ENCODE results near the gene GPR42.
"Not testable (repeated sequence)": the region's sequence is repeated elsewhere in the genome, so short reads cannot be mapped to it uniquely, and the experiment has no call there.

GPR42 gene

DNA sequence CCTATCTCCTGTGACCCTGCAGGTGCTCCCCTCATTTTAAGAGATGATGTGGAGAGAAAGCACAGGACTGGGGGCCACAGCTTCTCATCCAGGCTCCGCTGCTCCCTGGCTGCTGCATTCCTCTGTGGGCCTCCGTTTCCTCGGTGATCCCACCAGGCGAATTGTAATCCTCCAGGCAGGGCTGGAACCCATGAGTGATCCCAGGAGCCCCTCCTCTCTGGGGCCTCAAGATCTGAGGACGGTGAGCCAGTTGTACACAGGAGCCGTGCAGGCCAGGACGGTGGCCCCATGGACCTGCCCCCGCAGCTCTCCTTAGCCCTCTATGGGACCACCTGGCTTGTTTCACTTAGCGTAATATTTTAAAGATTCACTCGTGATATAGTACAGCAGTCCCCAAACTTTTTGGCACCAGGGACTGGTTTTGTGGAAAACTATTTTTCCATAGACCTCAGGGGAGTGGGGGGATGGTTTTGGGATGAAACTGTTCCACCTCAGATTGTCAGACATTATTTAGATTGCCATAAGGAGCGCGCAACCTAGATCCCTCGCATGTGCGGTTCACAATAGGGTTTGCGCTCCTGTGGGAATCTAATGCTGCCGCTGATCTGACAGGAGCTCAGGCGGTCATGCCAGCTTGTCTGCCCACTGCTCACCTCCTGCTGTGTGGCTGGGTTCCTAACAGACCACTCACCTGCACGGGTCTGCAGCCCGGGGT is 7.0 kb upstream of the GPR42 start:
- DNase-seq (ENCODE audit: low spot score), result no peak

DNA sequence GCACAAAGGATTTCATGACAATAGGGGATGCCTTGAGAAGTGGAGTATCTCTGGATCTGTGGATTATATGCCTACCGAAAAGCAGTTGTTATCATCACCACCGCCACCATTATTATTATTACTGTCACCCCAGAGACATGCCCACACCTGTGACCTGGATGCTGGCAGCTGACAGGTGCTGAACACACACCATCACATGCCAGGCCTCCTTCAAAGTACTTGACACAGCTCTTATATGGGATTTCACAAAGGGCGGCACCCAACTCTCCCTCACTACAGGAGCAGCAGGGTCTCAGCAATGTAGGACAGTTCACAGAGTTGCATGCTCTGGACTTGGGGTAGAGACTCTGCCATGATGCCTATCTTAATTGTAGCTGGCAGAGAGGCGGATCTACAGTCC is 5.6 kb upstream of the GPR42 start:
- DNase-seq (ENCODE audit: low spot score), result no peak

- DNase-seq (ENCODE audit: low spot score), result no peak
Measured at GRCh38 chr19:35368378-35368777, 2.5 kb upstream of the GPR42 start.

- no peak for DNase-seq (ENCODE audit: low spot score)
Measured at GRCh38 chr19:35369522-35369921, 1.3 kb upstream of the GPR42 start.

DNA sequence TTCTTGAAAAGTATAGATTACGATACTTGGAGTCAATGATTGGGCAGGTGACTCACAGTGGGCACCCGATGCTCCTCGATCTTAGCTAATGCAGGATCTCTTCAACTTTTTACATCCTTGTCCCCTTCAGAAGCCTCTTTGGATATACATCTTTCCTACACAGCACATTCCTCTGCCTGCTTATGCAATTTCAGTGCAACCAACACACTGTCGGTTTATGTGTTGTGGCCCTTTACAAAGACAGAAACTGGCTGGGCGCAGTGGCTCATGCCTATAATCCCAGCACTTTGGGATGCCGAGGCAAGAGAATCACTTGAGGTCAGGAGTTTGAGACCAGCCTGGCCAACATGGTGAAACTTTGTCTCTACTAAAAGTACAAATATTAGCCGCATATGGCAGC is 2.6 kb downstream of the GPR42 start:
- no peak for DNase-seq (ENCODE audit: low spot score)

- not testable (repeated sequence) for DNase-seq (ENCODE audit: low spot score)
Measured at GRCh38 chr19:35374031-35374430, 3.2 kb downstream of the GPR42 start.

GRCh38 chr19:35375505-35376307 is 4.8 kb downstream of the GPR42 start:
- no peak for DNase-seq (ENCODE audit: low spot score)

- no peak for DNase-seq (ENCODE audit: low spot score)
Measured at GRCh38 chr19:35377656-35378055, 6.8 kb downstream of the GPR42 start.

- no peak for DNase-seq (ENCODE audit: low spot score)
Measured at GRCh38 chr19:35378356-35378755, 7.5 kb downstream of the GPR42 start.

DNA sequence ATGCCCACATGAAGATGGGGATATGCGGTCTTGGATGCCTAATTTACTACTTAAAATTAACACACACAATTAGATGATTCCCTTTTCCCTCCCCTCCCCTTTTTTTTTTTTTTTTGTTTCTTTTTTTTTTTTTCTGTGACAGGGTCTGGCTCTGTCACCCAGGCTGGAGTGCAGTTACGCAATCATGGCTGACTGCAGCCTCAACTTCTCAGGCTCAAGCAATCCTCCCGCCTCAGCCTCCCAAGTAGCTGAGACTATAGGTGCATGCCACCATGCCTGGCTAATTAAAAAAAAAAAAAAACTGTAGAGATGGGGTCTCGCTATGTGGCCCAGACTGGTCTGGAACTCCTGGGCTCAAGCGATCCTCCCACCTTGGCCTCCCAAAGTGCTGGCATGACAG is 8.7 kb downstream of the GPR42 start:
- DNase-seq (ENCODE audit: low spot score), result not testable (repeated sequence)

GRCh38 chr19:35379992-35380391 is 9.1 kb downstream of the GPR42 start:
- DNase-seq (ENCODE audit: low spot score), result no peak

- no peak for DNase-seq (ENCODE audit: low spot score)
Measured at GRCh38 chr19:35380450-35381124, 9.7 kb downstream of the GPR42 start.

- no peak for DNase-seq (ENCODE audit: low spot score)
Measured at GRCh38 chr19:35381318-35381717, 10.4 kb downstream of the GPR42 start.

DNA sequence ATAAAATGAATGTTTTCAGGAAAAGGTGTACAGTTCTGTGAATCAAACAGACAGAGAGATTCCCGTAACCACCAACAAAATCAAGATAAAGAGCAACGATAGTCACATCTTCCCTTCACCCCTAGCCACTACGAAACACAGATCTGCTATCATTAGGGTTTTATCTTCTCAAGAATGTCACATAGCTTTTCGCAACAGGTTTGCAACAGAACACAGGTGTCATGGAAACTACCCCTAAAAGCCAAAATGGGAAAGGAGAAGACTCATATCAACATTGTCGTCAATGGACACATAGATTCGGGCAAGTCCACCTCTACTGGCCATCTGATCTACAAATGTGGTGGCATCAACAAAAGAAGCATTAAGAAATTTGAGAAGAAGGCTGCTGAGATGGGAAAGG is 11.1 kb downstream of the GPR42 start:
- no peak for DNase-seq (ENCODE audit: low spot score)

GRCh38 chr19:35383536-35383935 is 12.7 kb downstream of the GPR42 start:
- DNase-seq (ENCODE audit: low spot score), result no peak

DNA sequence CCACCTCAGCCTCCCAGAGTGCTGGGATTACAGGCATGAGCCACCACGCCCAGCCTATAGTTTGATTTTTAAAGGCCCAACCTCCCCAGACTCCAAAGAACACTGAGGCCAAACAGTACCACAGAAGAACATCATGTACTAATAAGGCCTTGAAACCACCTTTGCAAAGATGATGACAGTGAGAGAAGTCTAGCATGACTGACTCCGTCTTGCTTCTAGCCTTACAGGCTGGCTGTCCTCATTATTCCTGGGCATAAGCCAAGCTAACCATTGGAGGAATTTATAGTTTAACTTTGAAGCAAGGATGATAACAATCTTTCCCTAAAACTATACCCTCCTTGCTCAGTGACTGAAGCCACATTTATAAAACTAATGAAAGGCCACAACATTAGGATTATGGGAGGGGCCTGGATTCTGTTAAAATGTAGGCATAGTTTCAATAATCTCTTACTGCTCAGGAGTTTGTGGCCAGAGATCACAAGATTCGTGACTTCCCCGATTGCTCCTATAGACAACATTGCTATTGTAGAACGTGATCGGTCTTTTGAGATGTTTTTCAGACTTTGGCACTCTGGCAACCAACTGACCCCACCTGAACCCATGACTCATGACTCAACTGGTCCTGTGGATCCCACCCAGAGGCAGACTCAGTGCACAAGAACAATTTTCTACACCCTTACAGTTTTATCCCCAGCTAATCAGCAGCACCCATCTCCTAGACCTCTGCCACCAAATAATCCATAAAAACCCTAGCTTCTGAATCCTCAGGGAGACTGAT is 17.6 kb downstream of the GPR42 start:
- peak; percentile 68 for DNase-seq (ENCODE audit: low spot score)

DNA sequence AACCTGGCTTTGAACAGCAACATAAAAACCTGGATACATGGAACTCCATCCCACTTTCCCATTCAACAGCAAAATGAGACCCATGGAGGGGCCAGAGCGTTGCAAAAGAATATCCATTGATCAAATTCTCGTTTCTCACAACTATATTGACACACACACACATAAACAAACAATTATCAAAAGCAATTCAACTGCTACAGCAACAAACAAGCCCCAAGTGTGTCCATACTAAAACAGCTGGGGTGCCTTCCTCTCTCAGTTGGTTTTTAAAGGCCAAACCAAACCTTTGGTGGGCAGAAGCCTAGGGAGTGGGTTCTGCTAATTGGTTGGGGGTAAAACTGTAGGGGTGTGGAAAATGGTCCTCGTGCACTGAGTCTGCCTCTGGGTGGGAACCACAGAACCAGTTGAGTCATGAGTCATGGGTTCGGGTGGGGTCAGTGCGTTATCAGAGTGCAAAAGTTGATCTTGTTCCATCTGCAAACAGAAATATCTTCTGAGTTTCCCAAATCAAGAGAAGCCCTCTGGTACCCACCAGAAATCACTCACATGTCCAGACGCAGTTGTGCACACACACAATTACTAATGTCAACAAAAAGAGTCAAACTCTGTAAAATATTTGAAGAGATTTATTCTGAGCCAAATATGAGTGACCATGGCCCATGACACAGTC is 18.5 kb downstream of the GPR42 start:
- peak; percentile 41 for DNase-seq (ENCODE audit: low spot score)

DNA sequence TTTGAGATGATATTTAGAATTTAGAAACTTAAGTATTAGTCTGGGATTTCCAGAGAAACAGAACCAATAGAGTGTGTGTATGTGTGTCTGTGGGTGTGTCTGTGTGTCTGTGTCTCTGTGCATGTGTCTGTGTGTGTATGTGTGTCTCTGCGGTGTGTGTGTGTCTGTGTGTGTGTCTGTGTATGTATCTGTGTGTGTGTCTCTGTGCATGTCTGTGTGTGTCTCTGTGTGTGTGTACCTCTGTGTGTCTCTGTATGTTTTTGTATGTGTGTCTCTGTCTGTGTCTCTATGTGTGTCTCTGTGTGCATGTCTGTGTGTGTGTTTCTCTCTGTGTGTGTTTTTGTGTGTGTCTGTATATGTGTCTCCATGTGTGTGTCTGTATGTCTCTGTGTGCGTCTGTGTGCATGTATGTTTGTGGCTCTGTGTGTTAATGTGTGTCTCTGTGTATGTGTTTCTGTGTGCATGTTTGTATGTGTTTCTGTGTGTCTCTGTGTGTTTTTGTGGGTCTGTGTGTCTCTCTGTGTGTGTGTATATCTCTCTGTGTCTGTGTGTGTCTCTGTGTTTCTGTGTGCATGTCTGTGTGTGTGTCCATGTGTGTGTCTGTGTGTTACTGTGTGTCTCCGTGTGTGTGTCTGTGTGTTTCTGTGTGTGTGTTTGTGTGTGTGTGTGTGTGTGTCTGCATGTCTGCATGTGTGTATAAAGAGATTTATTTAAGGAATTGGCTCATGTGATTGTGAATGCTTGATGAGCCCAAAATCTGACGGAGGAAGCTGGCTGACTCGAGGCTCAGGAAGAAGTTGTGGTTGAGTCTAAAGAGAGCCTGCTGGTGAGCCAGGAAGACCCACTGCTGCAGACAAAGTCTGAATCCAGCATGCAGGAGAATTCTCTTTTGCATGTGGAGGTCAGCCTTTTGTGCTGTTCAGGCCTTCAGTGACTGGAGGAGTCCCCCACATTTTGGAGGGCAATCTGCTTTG is 22.2 kb downstream of the GPR42 start:
- no peak for DNase-seq (ENCODE audit: low spot score)

DNA sequence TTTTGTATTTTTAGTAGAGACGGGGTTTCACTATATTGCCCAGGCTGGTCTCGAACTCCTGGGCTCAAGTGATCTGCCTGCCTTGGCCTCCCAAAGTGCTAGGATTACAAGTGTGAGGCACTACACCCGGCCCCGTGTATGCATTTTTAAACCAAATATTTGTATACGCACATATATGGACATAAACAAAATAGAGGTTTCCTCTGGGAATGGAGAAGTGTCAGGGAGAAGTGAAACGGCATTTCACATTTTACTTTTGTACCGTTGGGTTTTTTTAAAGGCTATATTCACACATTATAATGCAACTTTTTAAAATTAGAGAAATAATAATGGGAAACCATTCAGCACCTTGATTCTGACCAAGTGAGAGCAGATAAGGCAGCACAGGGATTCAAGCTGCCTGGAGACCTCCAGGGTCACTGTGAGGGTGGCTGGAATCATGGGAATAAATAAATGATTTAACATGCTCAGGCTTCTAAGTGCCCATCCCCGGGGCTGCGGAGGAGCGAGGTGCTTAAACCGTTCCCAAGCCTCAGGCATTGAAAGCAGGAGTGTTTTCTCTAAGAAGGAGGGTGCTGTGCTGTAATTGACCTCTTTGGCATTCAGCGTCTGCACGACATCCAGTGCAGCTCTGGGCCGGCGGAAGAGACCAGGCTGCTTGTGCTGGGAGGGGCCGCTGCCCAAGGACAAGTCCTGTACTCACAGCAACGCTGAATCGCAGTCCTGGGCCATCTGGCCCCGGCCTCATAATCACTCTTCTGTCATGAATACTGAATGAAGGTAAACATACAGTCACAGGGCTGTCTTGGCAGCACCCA is 24.7 kb downstream of the GPR42 start:
- DNase-seq (ENCODE audit: low spot score), result no peak
